Epithelial cell of esophagus (primary cell): Measurements from ENCODE around the gene FAM20C.

ENCODE experiments used
- DNase-seq: peaks from one replicate; pipeline ENCODE4 v3.0.0; 2010; ENCODE audit warnings: low read depth
- H3K4me3 ChIP-seq: 2 replicates; pipeline ENCODE4 v1.5.1; 2011; ENCODE audit warnings: mild to moderate bottlenecking, low read length, control low read depth
- TF ChIP-seq, protein P1 (sequence below): IDR thresholded peaks from 2 replicates; pipeline ENCODE4 v1.5.1; 2011; ENCODE audit warnings: low read depth, mild to moderate bottlenecking, low read length, control low read depth, inconsistent platforms; ENCODE audit not compliant: insufficient read depth; ENCODE audit errors: missing control alignments

The FAM20C gene

DNA sequence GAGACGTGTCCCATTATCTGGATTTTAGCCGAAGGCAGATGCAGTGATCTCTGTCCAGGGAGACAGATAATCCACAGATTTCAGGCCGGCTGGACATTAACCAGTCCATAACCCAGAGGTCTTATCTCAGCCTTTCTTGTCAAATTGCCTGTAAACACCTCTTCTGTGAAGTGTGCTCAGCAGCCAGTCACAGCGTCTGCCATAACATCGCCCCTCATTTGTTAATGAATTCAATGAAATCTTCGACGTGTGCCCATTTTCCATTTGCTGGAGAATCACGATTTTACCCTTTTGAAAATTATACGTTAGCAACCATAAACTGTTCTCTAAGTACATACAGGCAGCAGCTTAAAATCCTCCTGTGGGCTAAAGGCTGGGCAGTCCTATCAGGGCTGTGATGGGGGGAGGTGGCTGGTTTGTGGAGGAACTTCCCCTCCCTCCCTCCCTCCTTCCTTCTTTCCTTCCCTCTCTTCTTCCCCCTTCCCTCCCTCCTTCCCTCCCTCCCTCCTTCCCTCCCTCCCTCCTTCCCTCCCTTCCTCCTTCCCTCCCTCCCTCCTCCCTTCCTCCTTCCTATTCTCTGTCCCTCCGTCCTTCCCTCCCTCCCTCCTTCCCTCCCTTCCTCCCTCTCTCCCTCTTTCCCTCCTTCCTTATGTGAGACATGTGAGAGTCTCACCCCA, 26.6 kb upstream of the FAM20C start:
- H3K4me3 ChIP-seq = no peak overlapping the region
- TF ChIP-seq, protein P1, sequence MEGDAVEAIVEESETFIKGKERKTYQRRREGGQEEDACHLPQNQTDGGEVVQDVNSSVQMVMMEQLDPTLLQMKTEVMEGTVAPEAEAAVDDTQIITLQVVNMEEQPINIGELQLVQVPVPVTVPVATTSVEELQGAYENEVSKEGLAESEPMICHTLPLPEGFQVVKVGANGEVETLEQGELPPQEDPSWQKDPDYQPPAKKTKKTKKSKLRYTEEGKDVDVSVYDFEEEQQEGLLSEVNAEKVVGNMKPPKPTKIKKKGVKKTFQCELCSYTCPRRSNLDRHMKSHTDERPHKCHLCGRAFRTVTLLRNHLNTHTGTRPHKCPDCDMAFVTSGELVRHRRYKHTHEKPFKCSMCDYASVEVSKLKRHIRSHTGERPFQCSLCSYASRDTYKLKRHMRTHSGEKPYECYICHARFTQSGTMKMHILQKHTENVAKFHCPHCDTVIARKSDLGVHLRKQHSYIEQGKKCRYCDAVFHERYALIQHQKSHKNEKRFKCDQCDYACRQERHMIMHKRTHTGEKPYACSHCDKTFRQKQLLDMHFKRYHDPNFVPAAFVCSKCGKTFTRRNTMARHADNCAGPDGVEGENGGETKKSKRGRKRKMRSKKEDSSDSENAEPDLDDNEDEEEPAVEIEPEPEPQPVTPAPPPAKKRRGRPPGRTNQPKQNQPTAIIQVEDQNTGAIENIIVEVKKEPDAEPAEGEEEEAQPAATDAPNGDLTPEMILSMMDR = no peak
- DNase-seq = no peak

DNA sequence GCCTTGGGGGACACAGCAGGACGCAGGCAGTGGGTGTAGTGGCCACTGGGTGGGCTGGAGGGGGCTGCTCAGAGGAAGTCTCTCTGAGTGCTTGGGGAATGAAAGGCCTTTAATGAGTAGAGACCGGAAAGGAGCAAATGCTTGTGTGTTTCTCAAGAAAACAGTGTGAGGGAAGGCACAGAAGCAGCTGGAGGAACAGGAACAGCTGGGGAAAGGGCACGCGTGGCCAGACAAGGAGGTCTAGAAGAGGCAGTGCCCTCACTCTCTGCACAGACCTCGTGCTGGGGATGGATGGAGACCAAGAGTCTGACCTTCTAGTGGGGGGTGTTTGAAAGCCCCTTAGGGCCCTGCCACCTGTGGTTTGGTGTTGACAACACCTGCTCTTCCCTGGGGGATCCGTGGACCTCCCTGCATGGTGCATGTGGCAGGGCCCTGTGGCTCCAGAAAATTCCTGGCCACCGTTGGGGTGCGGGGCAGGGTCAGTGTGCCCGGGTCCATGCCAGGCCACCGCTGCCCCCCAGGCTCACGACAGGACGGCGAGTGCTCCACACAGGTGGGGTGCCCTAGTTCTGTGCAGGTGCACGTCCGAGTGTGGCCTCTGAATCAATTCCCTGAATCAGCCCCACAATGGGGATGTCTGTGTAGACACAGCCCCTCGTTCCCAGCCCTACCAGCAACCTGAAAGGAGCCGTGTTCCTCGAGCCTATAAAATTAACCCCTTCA, 25.9 kb upstream of the FAM20C start:
- no peak for DNase-seq
- TF ChIP-seq, protein P1 = no peak
- no peak overlapping the region for H3K4me3 ChIP-seq

DNA sequence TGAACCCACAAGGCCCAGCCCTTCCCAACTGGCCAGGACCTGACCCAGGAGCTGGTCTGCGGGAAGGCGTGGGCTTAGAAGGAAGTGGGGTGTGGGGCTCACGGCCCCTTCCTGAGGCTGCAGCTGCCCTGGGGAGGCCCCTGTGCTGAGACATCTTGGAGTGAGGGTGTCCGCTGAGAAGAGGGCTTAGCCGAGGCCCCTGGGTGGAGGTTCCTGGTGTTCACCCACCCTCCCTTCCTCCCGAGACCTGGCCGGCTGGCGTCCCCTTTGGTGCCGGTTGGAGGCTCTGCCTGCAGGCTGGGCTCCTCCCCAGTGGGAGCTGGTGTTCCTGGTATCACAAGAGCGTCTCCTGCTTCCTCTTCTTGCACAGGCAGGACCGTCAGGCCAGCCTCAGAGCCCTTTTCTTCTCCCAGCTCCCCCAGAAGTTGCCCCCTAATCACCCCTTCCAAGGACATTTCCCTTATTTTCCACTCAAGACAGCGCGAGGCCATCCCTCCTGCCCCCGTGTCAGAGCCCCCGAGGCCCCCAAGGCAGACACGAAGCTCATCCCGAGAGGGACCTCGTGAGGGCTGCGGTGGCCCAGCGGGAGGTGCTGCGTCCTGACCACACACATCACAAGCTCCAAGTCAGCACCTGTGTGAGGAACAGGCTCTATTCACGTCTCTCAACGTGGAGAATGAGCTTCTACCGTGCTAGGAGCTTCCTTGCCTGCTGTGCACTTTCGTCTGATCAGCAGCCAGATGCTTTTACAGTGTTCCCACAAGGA, 25.1 kb upstream of the FAM20C start:
- H3K4me3 ChIP-seq = no peak overlapping the region
- no peak for DNase-seq
- TF ChIP-seq, protein P1 = no peak

DNA sequence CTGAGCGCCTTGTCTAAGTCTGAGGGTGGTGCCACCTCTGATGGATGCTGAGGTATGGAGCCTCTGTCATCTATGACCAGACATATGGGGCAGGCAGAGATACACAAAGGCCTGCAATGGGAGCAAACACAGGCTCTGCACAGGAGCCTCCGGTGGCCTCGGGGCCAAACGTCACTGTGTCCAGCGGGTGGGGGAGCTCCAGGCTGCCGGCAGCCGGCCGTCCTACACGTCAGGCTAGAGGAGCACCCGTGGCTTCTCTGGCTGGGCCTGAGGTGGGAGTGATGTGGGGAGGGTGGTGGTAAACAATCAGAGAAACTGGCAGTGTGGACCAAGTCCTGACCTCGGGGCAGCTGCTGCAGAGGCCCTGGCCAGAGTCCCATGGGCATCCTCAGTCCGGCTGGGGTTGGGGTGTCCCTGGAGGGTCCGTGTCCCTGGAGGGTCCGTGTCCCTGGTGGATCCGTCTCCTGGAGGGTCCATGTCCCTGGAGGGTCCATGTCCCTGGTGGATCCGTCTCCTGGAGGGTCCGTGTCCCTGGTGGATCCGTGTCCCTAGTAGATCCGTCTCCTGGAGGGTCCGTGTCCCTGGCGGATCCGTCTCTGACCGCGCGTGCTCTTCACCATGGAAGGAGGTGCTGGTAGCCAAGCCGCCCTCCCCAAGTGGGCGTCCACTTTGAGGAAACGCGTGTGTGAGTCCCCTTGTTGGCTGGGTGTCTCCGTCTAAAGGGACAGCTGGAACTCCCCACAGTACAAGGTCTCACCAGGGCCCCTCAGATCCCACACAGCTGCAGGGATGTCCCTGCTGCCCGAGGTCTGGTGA, 24.2 kb upstream of the FAM20C start:
- TF ChIP-seq, protein P1 = no peak
- no peak for DNase-seq
- H3K4me3 ChIP-seq = no peak overlapping the region

DNA sequence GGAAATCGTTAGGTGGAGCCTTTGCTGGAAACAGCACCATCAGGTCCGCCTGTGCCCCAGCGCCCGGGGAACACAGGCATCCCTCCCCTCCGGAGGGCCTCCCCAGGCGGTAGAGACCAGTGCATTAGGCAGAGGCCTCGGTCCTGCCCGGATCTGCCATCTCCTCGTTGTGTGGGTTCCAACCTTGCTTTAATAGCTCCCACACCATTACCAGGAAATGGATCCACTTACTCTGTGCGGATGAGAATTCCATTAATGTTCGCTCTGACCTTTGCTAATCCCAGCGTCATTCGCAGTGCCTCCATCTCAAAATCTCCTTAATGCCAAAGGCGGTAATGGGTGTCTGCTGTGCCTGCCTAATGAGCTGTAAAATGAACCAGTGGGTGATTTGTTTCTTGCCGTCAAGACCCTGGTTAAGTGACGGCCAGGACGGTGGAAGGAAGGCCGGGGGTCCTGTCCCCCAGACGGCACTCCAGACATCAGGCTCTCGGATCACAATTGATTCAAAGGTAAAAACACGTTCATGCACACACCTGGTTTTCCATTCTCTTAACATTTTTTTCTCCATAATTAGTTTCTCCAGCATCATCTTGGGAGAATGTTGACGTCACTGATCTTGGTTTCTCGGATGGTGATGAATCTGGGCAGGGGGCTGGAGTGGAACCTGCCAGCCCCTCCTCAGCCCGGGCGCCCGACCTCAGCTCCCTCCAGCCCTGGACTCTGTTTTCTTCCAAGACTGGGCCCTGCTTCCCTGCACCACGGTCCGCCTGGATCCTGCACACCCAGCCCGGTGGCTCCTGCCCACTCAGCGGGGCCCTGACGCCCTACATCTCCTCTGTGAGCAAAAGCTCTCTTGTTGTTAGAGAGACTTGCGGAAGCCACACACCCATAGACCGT, 22.8 kb upstream of the FAM20C start:
- DNase-seq = no peak
- no peak overlapping the region for H3K4me3 ChIP-seq
- TF ChIP-seq, protein P1 = no peak
